NCI-H2107 treated with DMSO at 0.1 percent for 48 hours (cell line): Measurements from ENCODE around the gene SEPTIN10.

Experiments used
- DNase-seq: peaks from one replicate; lab custom pipeline; 2025; ENCODE audit not compliant: unreplicated experiment; lab: John Stamatoyannopoulos, UW

SEPTIN10 gene

DNA sequence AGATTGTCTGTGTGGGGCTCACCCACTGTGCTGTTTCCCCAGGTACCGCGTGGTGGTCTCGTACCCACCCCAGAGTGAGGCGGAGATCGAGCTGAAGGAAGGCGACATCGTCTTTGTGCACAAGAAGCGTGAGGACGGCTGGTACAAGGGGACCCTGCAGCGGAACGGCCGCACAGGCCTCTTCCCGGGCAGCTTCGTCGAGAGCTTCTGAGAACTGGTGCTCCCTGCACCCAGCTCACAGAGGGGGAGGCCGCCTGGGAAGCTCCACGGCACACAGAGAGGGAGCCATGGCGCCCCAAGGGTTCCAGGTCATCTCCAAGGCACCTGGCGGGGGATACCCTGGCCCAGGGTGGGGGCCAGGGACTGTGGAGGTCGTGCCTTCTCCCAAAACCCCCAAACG is 112.3 kb downstream of the SEPTIN10 start:
- DNase-seq: no peak

- DNase-seq: no peak
These were observed 112.9 kb downstream of the SEPTIN10 start for GRCh38 chr2:109500910-109501309.

DNA sequence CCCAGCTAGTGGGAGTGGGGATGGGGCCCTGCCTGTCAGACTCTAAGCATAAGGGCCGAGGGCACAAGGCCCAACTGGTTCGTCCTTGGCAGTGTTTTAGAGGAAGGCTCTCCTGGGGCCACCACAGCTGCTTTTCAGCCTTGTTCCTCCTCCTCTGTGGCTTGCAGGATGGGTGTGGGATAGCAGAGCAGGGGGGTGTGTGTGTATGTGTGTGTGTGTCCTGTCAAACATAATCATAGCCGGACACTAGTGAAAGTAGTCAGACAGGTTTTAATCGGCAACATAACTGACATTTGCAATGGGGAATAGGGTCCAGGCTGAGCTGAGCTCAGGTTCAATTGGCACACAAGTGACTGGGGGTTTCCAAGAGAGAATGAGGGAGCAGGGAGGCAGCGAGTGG is 114.2 kb downstream of the SEPTIN10 start:
- DNase-seq: no peak

DNA sequence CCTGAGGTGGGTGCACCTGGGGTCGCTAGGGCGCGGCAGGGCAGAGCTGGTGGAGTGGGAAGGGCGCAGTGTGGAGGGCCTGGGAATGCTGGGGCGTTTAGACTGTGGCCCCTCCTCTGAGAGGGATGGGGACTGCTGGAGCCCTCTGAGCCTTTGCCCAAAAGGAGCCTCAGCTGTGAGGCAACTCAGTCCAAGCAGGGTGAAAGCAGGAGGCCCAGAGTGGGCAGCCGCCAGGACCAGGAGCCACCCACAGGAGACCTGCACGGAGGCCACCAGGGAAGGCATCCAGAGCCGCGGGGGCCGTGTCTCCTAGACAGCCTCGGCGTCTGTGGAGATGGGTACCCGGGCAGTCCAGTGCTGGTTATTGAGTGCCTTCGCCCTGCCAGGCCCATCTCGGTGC is 114.9 kb downstream of the SEPTIN10 start:
- DNase-seq: no peak

DNA sequence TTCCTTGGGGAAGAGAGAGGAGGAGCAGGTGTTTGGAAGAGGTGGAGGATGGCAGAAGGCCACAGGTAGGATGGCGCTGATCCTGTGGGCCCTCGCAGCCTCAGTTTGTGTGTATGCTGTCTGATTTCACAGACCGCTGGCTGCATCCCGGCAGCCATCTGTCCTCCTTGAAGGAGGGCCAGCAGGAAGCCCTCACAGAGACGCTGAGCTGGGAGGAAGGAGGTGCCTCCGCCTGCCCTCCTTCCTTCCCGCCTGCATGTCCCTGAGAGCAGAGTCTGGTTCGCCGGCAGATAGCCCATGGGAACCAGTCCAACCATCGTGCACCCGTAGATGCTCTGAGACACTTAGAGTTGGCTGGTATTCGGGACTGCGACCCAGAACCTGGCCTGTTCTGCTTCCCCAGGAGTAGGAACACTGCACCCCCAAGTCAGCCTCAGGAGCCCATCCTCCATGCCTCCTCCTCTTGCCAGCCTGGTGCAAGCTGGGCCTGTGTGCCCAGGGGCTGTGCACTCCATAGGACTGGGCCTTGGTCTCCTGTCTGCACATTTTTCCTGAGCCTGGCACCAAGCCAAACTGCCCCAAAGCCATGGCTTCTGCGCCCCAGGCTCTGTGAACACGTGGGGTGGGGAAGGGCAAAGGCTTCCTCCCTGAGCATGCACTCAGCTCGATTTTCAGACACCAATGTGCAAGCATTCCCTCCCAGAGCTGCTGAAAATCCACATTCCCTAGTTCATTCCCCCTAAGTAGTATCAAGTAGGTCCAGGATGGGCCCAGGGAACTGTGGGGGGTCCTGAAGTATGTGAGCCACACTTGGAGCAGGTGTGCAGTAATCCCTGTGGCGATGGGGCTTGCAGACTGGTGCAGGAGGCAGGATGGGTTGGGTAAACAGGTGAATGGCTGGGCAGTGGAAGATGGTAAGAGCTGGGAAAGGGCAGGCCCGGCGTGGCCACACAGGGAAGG is 115.6 kb downstream of the SEPTIN10 start:
- DNase-seq: no peak

- DNase-seq: no peak
These were observed 116.3 kb downstream of the SEPTIN10 start for GRCh38 chr2:109497463-109497862.

DNA sequence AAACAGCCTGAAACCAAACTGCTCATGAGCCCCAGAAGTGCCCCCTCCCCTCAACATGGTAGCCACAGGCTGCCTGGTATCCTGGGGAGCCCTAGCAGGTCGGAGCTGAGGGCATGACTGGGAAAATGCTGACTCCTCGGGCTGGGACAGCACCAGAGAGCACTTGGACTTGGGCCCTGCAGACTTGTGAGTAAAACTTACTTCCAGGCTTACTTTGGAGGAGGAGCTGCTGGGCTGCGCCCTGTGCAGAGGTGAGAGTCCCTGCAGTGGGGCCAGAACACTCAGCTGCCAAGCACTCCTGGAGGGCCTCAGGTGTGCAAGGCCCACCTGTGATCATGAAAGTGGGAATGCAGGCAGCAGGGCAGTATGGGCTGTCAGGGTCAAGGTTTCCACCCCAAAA is 119.4 kb downstream of the SEPTIN10 start:
- DNase-seq: no peak

DNA sequence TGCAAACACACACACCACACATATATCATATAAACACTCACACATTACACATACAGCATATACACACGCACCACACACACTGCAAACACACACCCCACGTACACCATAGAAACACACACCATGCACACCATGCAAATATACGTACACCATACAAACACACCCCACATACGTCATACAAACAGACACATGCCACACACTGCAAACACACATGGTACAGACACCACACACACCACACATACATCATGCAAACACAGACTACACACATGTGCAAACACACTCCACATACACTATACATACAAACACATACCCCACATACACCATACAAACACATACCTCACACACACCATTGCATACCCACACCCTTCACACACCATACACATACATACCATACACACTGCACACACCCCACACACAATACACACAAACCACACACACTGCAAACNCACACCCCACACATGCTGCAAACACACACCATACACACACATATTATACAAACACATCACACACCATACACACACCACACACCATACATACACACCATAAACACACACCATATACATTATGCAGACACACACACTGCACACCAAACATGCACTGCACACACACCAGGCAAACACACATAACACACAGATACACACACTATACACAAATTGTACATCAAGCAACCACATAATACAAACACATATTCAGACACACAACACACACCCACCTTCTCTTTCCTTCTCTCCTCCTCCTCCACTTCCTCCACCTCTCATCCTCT is 120.4 kb downstream of the SEPTIN10 start:
- no peak for DNase-seq
